ENCODE data around the gene YOD1.

YOD1 gene

GRCh38 chr1:207006914-207007313 lies 44.1 kb downstream of the YOD1 start:
- no peak for DNase-seq (ENCODE audit: low read depth in 2 of 2)

- no peak for DNase-seq (ENCODE audit: low read depth in 2 of 2)
Observed at GRCh38 chr1:207006083-207006482, 44.9 kb downstream of the YOD1 start.

- no peak for DNase-seq (ENCODE audit: low read depth in 2 of 2)
Observed at GRCh38 chr1:207004931-207005830, 45.8 kb downstream of the YOD1 start.

GRCh38 chr1:207003210-207003609 lies 47.8 kb downstream of the YOD1 start:
- no peak for DNase-seq (ENCODE audit: low read depth in 2 of 2)

GRCh38 chr1:207002724-207003146 lies 48.3 kb downstream of the YOD1 start:
- DNase-seq (ENCODE audit: low read depth in 2 of 2): no peak

GRCh38 chr1:207001492-207002245 lies 49.3 kb downstream of the YOD1 start:
- no peak for DNase-seq (ENCODE audit: low read depth in 2 of 2)

- DNase-seq (ENCODE audit: low read depth in 2 of 2): no peak
Observed at GRCh38 chr1:207000651-207001291, 50.2 kb downstream of the YOD1 start.

GRCh38 chr1:206998816-206999215 lies 52.2 kb downstream of the YOD1 start:
- DNase-seq (ENCODE audit: low read depth in 2 of 2): no peak

Measured in stimulated activated CD8-positive, alpha-beta memory T cell treated with anti-CD3 and anti-CD28 coated beads, Interleukin-7, amount 100 ng/mL, for 4 hours (primary cell).